ENCODE measurements around the gene CSHL1. TPM values are rescaled to one million over a fixed set of nuclear protein-coding genes. Genes with fewer than 3 reads are reported as not detected.
"Not testable (repeated sequence)": the region's sequence is repeated elsewhere in the genome, so short reads cannot be mapped to it uniquely, and the experiment has no call there.

The CSHL1 gene
- total RNA-seq, 6 donors from 2014 or later, result not detected

- Histone ChIP-seq H3K4me3 (no peak overlapping the region), H3K9me3 (no peaks in the 10 kb centered on the region), H3K36me3 (no peaks in the 10 kb centered on the region), H3K4me1 (no peaks in the 10 kb centered on the region), H3K27ac (no peak overlapping the region), H3K27me3 (no peaks in the 10 kb centered on the region)
- peak; percentile 64 to 74 for ATAC-seq (ENCODE audit: low FRiP score in 2 of 2)
- TF ChIP-seq POLR2A (IDR thresholded peaks at IDR 0.05), result no peak
- peak; percentile 53 to 95 (median 68) for TF ChIP-seq CTCF (IDR thresholded peaks at IDR 0.05)
- DNase-seq, result no peak
- WGBS, 2 donors, result 37 to 94% methylated on average over 3 to 8 of the region's 8 CpGs
Observed at GRCh38 chr17:63911657-63912100, 621 bp upstream of the CSHL1 start.

- Histone ChIP-seq H3K27me3 (no peaks in the 10 kb centered on the region), H3K9me3 (no peaks in the 10 kb centered on the region), H3K27ac (no peak overlapping the region), H3K4me3 (no peak overlapping the region), H3K36me3 (no peaks in the 10 kb centered on the region), H3K4me1 (no peaks in the 10 kb centered on the region)
- TF ChIP-seq POLR2A (IDR thresholded peaks at IDR 0.05) (no peak), POLR2AphosphoS5 (IDR thresholded peaks at IDR 0.05) (no peak), EP300 (IDR thresholded peaks at IDR 0.05) (no peak), CTCF (IDR thresholded peaks at IDR 0.05) (no peak)
- DNase-seq, result no peak
- ATAC-seq (ENCODE audit: low FRiP score in 2 of 2), result no peak
- WGBS, 2 donors, result 84 to 86% methylated on average over 11 to 14 of the region's 14 CpGs
Observed at GRCh38 chr17:63910096-63910495, 962 bp downstream of the CSHL1 start.

DNA sequence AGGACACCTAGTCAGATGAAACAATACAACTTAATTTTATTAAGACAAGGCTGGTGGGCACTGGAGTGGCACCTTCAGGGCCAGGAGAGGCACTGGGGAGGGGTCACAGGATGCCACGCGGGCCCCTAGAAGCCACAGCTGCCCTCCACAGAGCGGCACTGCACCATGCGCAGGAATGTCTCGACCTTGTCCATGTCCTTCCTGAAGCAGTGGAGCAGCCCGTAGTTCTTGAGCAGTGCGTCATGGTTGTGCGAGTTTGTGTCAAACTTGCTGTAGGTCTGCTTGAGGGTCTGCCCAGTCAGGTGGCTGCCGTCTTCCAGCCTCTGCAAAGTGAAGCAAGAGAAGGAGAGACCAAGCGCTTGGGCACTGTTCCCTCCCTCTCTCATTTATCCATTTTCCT is 1.5 kb downstream of the CSHL1 start:
- H3K4me3 ChIP-seq; DNase-seq; H3K27me3 ChIP-seq; H3K4me1 ChIP-seq; H3K36me3 ChIP-seq; H3K9me3 ChIP-seq; H3K27ac ChIP-seq; ATAC-seq (ENCODE audit: low FRiP score in 2 of 2): not testable (repeated sequence)
- 93 to 100% methylated on average over 4 to 10 of the region's 10 CpGs for WGBS, 2 donors

GRCh38 chr17:63907161-63907778 is 3.8 kb downstream of the CSHL1 start:
- H3K36me3 ChIP-seq; H3K9me3 ChIP-seq; H3K27me3 ChIP-seq; DNase-seq; H3K27ac ChIP-seq; H3K4me1 ChIP-seq; H3K4me3 ChIP-seq; ATAC-seq (ENCODE audit: low FRiP score in 2 of 2): not testable (repeated sequence)
- WGBS, 2 donors, result 54 to 61% methylated on average over 12 of the region's 12 CpGs

GRCh38 chr17:63904796-63905195 is 6.3 kb downstream of the CSHL1 start:
- not testable (repeated sequence) for ATAC-seq (ENCODE audit: low FRiP score in 2 of 2); H3K9me3 ChIP-seq; H3K27ac ChIP-seq; H3K4me3 ChIP-seq; H3K27me3 ChIP-seq; DNase-seq; H3K4me1 ChIP-seq; H3K36me3 ChIP-seq
- 94% methylated on average over 8 of the region's 8 CpGs for WGBS, 2 donors

DNA sequence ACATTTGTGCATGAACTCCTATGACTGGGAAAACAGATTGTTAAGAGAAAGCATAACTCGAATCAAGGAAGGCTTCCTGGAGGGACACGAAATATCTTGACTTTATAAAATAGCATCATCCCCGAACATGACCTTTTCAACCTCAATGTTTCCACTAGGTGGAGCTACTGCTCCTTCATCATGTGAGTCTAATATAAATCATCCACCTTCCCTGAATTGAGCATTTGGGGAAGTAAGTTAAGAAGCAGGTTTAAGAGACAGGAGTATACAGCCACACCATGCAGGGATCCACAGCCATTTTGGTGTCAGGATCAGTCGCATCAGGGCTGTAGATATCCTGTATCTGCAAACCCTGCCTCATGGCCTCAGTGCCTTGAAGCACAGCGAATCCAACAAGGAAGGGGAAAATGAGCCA is 7.3 kb downstream of the CSHL1 start:
- DNase-seq; H3K27ac ChIP-seq; H3K4me3 ChIP-seq; H3K36me3 ChIP-seq; H3K4me1 ChIP-seq; H3K27me3 ChIP-seq; H3K9me3 ChIP-seq; ATAC-seq (ENCODE audit: low FRiP score in 2 of 2): not testable (repeated sequence)
- peak in 4 of 6 experiments; percentile 18 to 46 (median 41) for TF ChIP-seq CTCF (IDR thresholded peaks at IDR 0.05)
- 28 to 35% methylated on average over 5 of the region's 5 CpGs for WGBS, 2 donors

DNA sequence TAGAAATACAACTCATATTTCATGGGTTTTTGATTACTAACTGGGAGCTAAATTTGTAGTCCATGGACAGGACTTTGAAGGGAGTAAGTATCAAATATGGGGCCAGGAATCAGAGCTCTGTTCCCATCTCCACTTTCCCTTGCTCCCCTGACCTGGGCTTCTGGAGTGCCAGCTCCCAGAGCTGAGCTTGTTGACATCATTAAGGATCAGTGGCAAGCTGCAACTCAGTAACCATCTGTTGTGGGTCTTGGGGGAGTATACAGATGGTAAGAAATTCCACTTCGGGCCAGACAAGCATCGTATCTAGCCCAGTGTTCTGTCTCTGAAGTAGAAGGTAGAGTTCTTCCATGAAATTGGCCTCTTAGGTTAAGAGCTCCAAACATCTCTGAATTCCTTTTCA is 9.1 kb downstream of the CSHL1 start:
- H3K9me3 ChIP-seq; H3K4me1 ChIP-seq; H3K36me3 ChIP-seq; ATAC-seq (ENCODE audit: low FRiP score in 2 of 2); H3K27ac ChIP-seq; DNase-seq; H3K27me3 ChIP-seq; H3K4me3 ChIP-seq: not testable (repeated sequence)
- WGBS, 2 donors, result 90 to 97% methylated on average over 2 of the region's 2 CpGs

GRCh38 chr17:63898899-63899798 is 11.9 kb downstream of the CSHL1 start:
- H3K4me3 ChIP-seq; ATAC-seq (ENCODE audit: low FRiP score in 2 of 2); H3K36me3 ChIP-seq; H3K27ac ChIP-seq; H3K4me1 ChIP-seq; H3K27me3 ChIP-seq; H3K9me3 ChIP-seq: not testable (repeated sequence)
- 81 to 97% methylated on average over 5 to 6 of the region's 6 CpGs for WGBS, 2 donors
- peak in 1 of 2 donors; percentile 10 for DNase-seq

DNA sequence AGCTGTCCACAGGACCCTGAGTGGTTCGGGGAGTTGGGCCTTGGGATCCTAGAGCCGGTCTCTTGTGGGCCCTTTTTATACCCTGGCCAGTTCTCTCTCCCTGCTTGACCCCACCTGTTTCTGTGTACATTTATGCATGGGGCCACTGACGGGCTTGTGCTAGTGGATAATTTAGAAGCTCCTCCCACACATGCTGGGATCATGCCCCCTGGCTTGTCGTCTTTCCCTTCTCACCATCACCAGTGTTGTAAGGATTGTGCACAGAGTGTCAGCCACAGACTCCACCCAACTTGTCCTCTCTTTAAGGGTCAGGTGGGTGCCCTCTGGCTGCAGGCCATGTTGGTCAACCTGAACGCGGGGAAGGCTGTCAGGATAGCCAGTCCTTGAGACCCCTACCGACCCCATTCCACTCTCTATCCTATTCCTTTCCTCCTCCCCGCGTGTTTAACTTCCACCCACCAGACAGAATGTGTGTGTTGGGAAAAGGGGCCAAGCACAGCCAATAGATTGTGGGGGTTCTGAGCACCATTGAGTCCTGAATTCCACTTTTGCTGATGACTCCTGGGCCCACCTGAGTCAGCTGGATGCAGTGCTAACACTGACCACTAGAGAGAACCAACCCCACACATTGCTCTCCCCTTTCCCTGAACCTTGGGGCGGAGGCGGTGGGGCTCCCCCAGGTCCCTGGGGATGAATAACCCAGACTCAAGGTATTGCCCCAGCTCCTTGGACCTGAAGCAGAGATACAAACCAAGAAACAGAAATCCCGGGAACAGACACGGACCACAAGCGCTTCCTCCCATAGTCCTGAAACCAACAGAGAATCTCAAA is 14.3 kb downstream of the CSHL1 start, which contains the start of gene CSH1:
Gene CSH1, minus strand, starts transcription at position 51 of the 831 bp plus-strand sequence. CDS start 63 bp downstream, outside the sequence.
- WGBS, 2 donors, result 90 to 94% methylated on average over 5 to 7 of the region's 14 CpGs
- ATAC-seq (ENCODE audit: low FRiP score in 2 of 2); H3K27ac ChIP-seq; DNase-seq; H3K4me1 ChIP-seq; H3K4me3 ChIP-seq; H3K27me3 ChIP-seq; H3K9me3 ChIP-seq; H3K36me3 ChIP-seq: not testable (repeated sequence)

Data from upper lobe of left lung (tissue), 6 donors.